HEK293T (cell line): ENCODE measurements around the gene TMUB2.

Experiments used
- BHLHE40 ChIP-seq: fragments of 450-650 bp; IDR thresholded peaks from 2 replicates; pipeline ENCODE4 v1.6.1; 2016; ENCODE audit warnings: mild to moderate bottlenecking, moderate library complexity, borderline replicate concordance
- CTBP1 ChIP-seq: fragments of 450-650 bp; IDR thresholded peaks from 2 replicates; pipeline ENCODE4 v1.6.1; 2016; ENCODE audit warnings: borderline replicate concordance
- FOXA1 ChIP-seq: fragments of 450-650 bp; IDR thresholded peaks from 2 replicates; pipeline ENCODE4 v1.6.1; 2016; ENCODE audit warnings: mild to moderate bottlenecking
- FOXK2 ChIP-seq: fragments of 450-650 bp; IDR thresholded peaks from 2 replicates; pipeline ENCODE4 v1.6.1; 2016; ENCODE audit warnings: mild to moderate bottlenecking
- FOXM1 ChIP-seq: fragments of 450-650 bp; IDR thresholded peaks from 2 replicates; pipeline ENCODE4 v1.6.1; 2017; ENCODE audit warnings: mild to moderate bottlenecking, borderline replicate concordance
- SP1 ChIP-seq: fragments of 450-650 bp; IDR thresholded peaks from 2 replicates; pipeline ENCODE4 v1.6.1; 2017
- TARDBP ChIP-seq: fragments of 450-650 bp; IDR thresholded peaks from 2 replicates; pipeline ENCODE4 v1.6.1; 2016

DNA sequence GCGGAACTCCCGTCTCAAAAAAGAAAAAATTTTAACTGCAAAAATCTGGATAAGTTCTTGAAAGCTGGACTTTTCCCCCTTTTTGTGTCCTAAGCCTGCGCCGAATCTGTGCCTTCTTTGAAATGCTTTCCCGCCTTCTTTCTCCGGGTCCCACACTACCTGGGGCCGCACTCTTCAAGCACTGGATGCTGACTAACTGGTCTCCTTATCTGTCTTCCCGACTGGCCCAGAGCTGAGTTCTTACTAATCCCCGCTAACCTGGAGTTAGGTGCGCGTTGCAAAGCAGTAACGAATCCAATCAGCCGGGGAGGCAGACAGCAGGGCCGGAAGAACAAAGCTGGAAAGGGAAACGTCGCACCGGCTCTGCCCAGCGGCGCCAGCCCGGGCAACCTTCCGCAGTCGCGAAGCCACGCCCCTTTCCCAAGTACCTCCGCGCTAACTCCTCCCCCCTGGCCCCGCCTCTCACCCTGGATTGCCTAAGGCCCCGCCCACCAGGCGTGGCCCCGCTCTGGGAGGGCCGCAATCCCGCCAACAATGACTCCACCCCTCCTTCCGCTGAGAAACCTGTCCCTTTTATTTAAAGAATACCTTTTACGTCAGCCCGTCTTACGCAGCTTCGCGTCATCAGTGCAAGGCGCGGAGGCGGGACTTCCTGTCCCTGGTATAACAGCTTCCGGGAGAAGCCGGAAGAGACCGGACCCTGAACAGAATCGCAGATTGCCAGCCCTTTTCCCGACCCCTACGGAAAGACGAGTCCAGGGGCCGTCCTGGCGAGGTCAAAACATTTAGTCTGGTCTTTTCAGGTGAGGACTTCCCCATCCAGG is at the start of gene TMUB2:
- TF ChIP-seq FOXK2 (no peak), TARDBP (peak; percentile 91), FOXA1 (no peak), FOXM1 (no peak), BHLHE40 (no peak), CTBP1 (no peak), SP1 (no peak)
